Smooth muscle cell of bladder (primary cell): Measurements from ENCODE around the gene GSTO1. TPM values are rescaled to one million over a fixed set of nuclear protein-coding genes. Genes with fewer than 3 reads are reported as not detected.

ENCODE experiments used
- total RNA-seq: library from RNA; depleted of rRNA; stranded (reverse); fragments of >200 nt; gene quantifications from 2 replicates; pipeline ENCODE4 v1.2.3, GENCODE V29; 2014

GSTO1 gene
- total RNA-seq: 186 and 212 TPM in 2 replicates

DNA sequence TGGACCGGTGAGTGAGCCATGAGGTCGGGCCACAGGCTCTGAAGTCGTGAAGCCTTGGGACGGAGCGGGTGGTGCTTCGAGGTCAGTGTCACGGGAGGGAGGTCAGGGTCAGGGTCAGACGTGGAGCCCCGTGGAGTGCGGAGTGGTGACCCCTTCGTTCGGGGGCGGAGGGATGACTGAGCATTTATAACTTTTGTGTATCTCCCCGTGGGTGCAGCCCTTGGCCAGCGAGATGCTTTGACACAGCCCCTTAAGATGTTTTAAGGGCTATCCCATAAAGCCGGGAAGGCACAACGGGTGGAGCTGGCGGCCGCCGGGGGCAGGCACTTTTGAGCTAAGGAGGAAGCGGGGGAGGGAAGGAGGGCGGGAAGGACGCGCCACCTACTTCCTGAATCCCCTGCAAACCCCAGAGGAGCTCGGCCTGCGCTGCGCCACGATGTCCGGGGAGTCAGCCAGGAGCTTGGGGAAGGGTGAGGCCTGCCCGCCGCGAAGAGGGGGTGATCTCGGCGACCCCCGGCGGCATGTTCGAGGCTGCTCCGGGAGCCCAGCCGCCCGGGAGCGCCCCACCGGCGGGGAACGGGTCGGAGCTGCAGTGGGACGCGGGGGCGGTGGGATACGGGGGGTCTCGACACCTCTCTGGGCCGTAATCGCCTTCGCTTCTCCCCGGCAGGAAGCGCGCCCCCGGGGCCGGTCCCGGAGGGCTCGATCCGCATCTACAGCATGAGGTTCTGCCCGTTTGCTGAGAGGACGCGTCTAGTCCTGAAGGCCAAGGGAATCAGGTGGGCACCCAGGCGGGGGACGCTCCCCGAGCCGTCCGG is at the start of gene GSTO1:
Gene GSTO1, plus strand, starts transcription at position 400 of the 818 bp plus-strand sequence. Its CDS starts 37 bp downstream, at position 437.

GRCh38 chr10:104231784-104232612 is 22.7 kb upstream of the GSTO1 start, which contains the start of gene CFAP43:
TSS of gene CFAP43 (minus strand) at chr10:104232364. CDS start at chr10:104232246, 118 bp downstream.

DNA sequence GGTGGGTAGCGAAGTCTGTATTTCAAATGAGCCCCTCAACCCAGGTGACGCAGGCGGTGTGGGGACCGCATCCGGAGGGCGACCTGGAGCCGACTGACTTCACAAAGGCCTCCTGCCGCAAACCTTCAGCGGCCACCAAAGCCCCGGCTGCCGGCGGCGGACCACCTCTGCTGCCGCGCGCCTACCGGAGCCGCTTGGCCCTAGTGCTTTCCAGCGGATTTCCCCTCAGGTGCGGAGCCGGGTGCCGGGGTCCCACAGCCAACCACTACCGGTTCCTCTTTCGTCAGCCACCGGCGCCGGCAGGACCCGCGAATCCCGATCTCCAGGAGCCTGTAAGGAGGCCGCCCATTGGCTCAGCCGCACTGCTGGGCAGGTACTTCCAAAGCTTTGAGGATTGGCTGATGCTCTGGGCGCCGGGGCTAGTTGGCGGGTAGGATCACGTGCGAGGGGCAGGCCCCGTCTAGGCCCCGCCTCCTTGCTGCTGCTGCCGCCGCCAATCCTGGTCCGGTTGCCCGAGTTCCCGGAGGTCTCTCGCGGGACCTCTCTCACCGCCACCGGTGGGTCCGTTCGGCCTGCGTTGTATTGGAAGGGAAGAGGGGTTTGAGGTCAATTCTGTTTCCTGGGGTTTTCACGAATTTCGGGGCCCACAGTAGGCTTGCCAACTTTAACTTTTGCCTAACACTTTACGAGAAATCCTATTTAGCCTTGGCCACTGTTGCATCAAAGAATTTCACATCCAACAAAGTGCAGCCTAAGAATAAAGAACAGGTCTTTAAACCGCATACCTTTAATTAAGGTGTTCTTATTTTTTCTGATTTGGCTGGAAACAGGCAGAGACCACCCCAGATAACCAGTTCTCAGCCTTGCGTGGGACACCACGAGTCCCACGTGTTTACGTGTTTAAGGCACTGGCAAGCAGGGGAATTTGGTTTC is 14.3 kb downstream of the GSTO1 start, which contains the start of gene GSTO2:
Gene GSTO2, plus strand, starts transcription at position 472 of the 933 bp plus-strand sequence. CDS start 5,732 bp downstream, outside the sequence.

Other genes with a start within 250 kb of the GSTO1 start
- 0.43 and 0.74 TPM in 2 replicates for gene COL17A1, start 169.0 kb upstream of the GSTO1 start, total RNA-seq
- 4.8 and 6.1 TPM in 2 replicates for gene SFR1, start 132.7 kb upstream of the GSTO1 start, total RNA-seq
- 0.09 and 0.14 TPM in 2 replicates for gene CFAP43, start 22.5 kb upstream of the GSTO1 start, total RNA-seq
- gene GSTO2, start 14.3 kb downstream of the GSTO1 start, total RNA-seq: 2.0 and 3.3 TPM in 2 replicates
- 9.6 and 10.7 TPM in 2 replicates for gene ITPRIP, start 83.6 kb downstream of the GSTO1 start, total RNA-seq
- 0.92 and 1.3 TPM in 2 replicates for gene CFAP58, start 98.9 kb downstream of the GSTO1 start, total RNA-seq